ENCODE results near the gene CHCHD3.

DNA sequence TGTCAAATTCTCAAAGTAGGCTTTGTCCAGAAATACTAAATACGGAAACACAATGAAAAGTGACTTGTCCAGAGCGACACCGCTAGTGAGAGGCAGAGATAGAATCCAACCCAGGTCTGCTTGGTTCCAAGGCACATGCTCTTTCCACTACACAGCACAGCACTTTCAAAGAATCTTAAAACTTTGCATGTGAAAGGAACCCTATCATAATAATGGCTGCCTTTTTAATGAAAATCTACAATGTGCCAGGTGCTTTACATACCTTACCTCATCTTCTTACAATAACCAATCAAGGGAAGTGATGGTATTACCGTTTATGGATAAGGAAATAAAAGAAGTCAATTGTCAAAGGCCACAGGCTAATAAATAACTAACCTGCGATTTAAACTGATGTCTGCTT lies 2.6 kb downstream of the CHCHD3 start:
- TF ChIP-seq CTCF (conservative IDR thresholded peaks at IDR 0.05) (no peak), EZH2 (IDR thresholded peaks at IDR 0.05; ENCODE audit: low read depth) (no peak)

Data from PC-9 (cell line).